Dendritic cell treated with granulocyte-macrophage colony-stimulating factor and Interleukin-4, amounts not matched to agents 40 ng/mL and 50 ng/mL, for 4 days (primary cell): ENCODE measurements around the gene NELFCD.

ENCODE experiments used
- H3K27ac Mint-ChIP-seq: one replicate; pipeline ENCODE4 v1.8.0; 2022; ENCODE audit warnings: mild to moderate bottlenecking, mixed read lengths
- H3K27me3 Mint-ChIP-seq: one replicate; pipeline ENCODE4 v1.8.0; 2022; ENCODE audit warnings: mild to moderate bottlenecking, mixed read lengths
- H3K36me3 Mint-ChIP-seq: one replicate; pipeline ENCODE4 v1.8.0; 2022; ENCODE audit warnings: low read depth, mixed read lengths
- H3K4me1 Mint-ChIP-seq: one replicate; pipeline ENCODE4 v1.8.0; 2022; ENCODE audit warnings: low read depth, mixed read lengths
- H3K4me3 Mint-ChIP-seq: one replicate; pipeline ENCODE4 v1.8.0; 2022; ENCODE audit warnings: mild to moderate bottlenecking, moderate library complexity, mixed read lengths
- H3K9me3 Mint-ChIP-seq: one replicate; pipeline ENCODE4 v1.8.0; 2022; ENCODE audit warnings: mixed read lengths
- intact Hi-C: fragments of 100-400 bp; cut with micrococcal nuclease; formaldehyde crosslinking; loops from one replicate; pipeline ENCODE4 v1.15.0; 2022

Gene NELFCD

GRCh38 chr20:59025511-59025910 is 44.5 kb downstream of the NELFCD start:
- H3K27me3 Mint-ChIP-seq = no peaks in the 10 kb centered on the region
- no peak overlapping the region for H3K4me3 Mint-ChIP-seq
- peaks cover 39% of the 10 kb centered on the region for H3K4me1 Mint-ChIP-seq
- intact Hi-C loops = no loop called here
- H3K27ac Mint-ChIP-seq = no peak overlapping the region
- peaks cover 96% of the 10 kb centered on the region for H3K36me3 Mint-ChIP-seq
- no peaks in the 10 kb centered on the region for H3K9me3 Mint-ChIP-seq

- H3K9me3 Mint-ChIP-seq = no peaks in the 10 kb centered on the region
- peaks cover 95% of the 10 kb centered on the region for H3K36me3 Mint-ChIP-seq
- peaks cover 39% of the 10 kb centered on the region for H3K4me1 Mint-ChIP-seq
- H3K4me3 Mint-ChIP-seq = no peak overlapping the region
- peak overlapping the region; percentile 14 for H3K27ac Mint-ChIP-seq
- intact Hi-C loops = no loop called here
- no peaks in the 10 kb centered on the region for H3K27me3 Mint-ChIP-seq
Observed at GRCh38 chr20:59026904-59027740, 46.1 kb downstream of the NELFCD start.

- no peaks in the 10 kb centered on the region for H3K9me3 Mint-ChIP-seq
- peaks cover 43% of the 10 kb centered on the region for H3K4me1 Mint-ChIP-seq
- H3K27me3 Mint-ChIP-seq = no peaks in the 10 kb centered on the region
- no peak overlapping the region for H3K27ac Mint-ChIP-seq
- intact Hi-C loops = no loop called here
- no peak overlapping the region for H3K4me3 Mint-ChIP-seq
- peaks cover 90% of the 10 kb centered on the region for H3K36me3 Mint-ChIP-seq
Observed at GRCh38 chr20:59027741-59028320, 46.8 kb downstream of the NELFCD start.

GRCh38 chr20:59028812-59029211 is 47.8 kb downstream of the NELFCD start:
- H3K27ac Mint-ChIP-seq = no peak overlapping the region
- H3K4me1 Mint-ChIP-seq = peaks cover 44% of the 10 kb centered on the region
- intact Hi-C loops = no loop called here
- H3K27me3 Mint-ChIP-seq = no peaks in the 10 kb centered on the region
- H3K36me3 Mint-ChIP-seq = peaks cover 81% of the 10 kb centered on the region
- no peaks in the 10 kb centered on the region for H3K9me3 Mint-ChIP-seq
- H3K4me3 Mint-ChIP-seq = peak overlapping the region; percentile 40

GRCh38 chr20:59030911-59031563 is 50.0 kb downstream of the NELFCD start:
- intact Hi-C loops = loop anchor here (5.0 to 10.0 kb wide), 3 partner anchors 46 to 379 kb away; partner anchors contain the start of genes NELFCD and STX16
- H3K27ac Mint-ChIP-seq = peak overlapping the region; percentile 98
- peaks cover 81% of the 10 kb centered on the region for H3K36me3 Mint-ChIP-seq
- no peaks in the 10 kb centered on the region for H3K27me3 Mint-ChIP-seq
- peak overlapping the region; percentile 93 for H3K4me3 Mint-ChIP-seq
- H3K4me1 Mint-ChIP-seq = peaks cover 44% of the 10 kb centered on the region
- no peaks in the 10 kb centered on the region for H3K9me3 Mint-ChIP-seq

- intact Hi-C loops = loop anchor here (1.0 to 10.0 kb wide), 4 partner anchors 26 to 379 kb away; partner anchors contain the start of genes NELFCD and STX16
- H3K27ac Mint-ChIP-seq = peak overlapping the region; percentile 98
- peaks cover 81% of the 10 kb centered on the region for H3K36me3 Mint-ChIP-seq
Observed at GRCh38 chr20:59031564-59032022, 50.5 kb downstream of the NELFCD start.

GRCh38 chr20:59032023-59032712 is 51.1 kb downstream of the NELFCD start, which contains the start of gene ATP5F1E:
TSS of gene ATP5F1E (minus strand) at chr20:59032335. CDS start at chr20:59032251, 84 bp downstream.
- Mint-ChIP-seq H3K9me3 (no peaks in the 10 kb centered on the region), H3K4me3 (peak within 1 kb of the TSS; percentile 93), H3K4me1 (peaks cover 37% of the 10 kb centered on the region), H3K36me3 (peaks cover 81% of the 10 kb centered on the region), H3K27ac (peak within 1 kb of the TSS; percentile 98), H3K27me3 (no peaks in the 10 kb centered on the region)
- intact Hi-C loops = loop anchor here (1.0 to 10.0 kb wide), 4 partner anchors 27 to 380 kb away; partner anchors contain the start of genes NELFCD and STX16

More at GRCh38 chr20:59031564-59032022, 50.5 kb downstream of the NELFCD start:
- Mint-ChIP-seq H3K27me3 (no peaks in the 10 kb centered on the region), H3K4me3 (peak overlapping the region; percentile 93), H3K9me3 (no peaks in the 10 kb centered on the region), H3K4me1 (peaks cover 43% of the 10 kb centered on the region)

GRCh38 chr20:59032713-59033059 is 51.6 kb downstream of the NELFCD start:
- H3K9me3 Mint-ChIP-seq = no peaks in the 10 kb centered on the region
- H3K4me1 Mint-ChIP-seq = peaks cover 32% of the 10 kb centered on the region
- peak overlapping the region; percentile 93 for H3K4me3 Mint-ChIP-seq
- peak overlapping the region; percentile 98 for H3K27ac Mint-ChIP-seq
- H3K36me3 Mint-ChIP-seq = peaks cover 81% of the 10 kb centered on the region
- intact Hi-C loops = loop anchor here (1.0 to 10.0 kb wide), 4 partner anchors 27 to 380 kb away; partner anchors contain the start of genes NELFCD and STX16
- H3K27me3 Mint-ChIP-seq = no peaks in the 10 kb centered on the region

- intact Hi-C loops = loop anchor here (5.0 to 10.0 kb wide), 3 partner anchors 48 to 381 kb away; partner anchors contain the start of genes NELFCD and STX16
- peaks cover 30% of the 10 kb centered on the region for H3K4me1 Mint-ChIP-seq
- H3K27ac Mint-ChIP-seq = peak overlapping the region; percentile 98
- no peaks in the 10 kb centered on the region for H3K27me3 Mint-ChIP-seq
- no peaks in the 10 kb centered on the region for H3K9me3 Mint-ChIP-seq
- peaks cover 82% of the 10 kb centered on the region for H3K36me3 Mint-ChIP-seq
- peak overlapping the region; percentile 93 for H3K4me3 Mint-ChIP-seq
Observed at GRCh38 chr20:59033093-59033492, 52.0 kb downstream of the NELFCD start.

GRCh38 chr20:59033616-59034165 is 52.6 kb downstream of the NELFCD start:
- Mint-ChIP-seq H3K9me3 (no peaks in the 10 kb centered on the region), H3K27me3 (no peaks in the 10 kb centered on the region), H3K4me1 (peaks cover 27% of the 10 kb centered on the region), H3K4me3 (no peak overlapping the region), H3K36me3 (peaks cover 79% of the 10 kb centered on the region), H3K27ac (no peak overlapping the region)
- intact Hi-C loops = loop anchor here (5.0 to 10.0 kb wide), 3 partner anchors 49 to 381 kb away; partner anchors contain the start of genes NELFCD and STX16

GRCh38 chr20:59035381-59035780 is 54.3 kb downstream of the NELFCD start:
- Mint-ChIP-seq H3K4me1 (peaks cover 19% of the 10 kb centered on the region), H3K27me3 (no peaks in the 10 kb centered on the region), H3K36me3 (peaks cover 69% of the 10 kb centered on the region), H3K9me3 (no peaks in the 10 kb centered on the region), H3K4me3 (no peak overlapping the region), H3K27ac (no peak overlapping the region)
- intact Hi-C loops = loop anchor here (10.0 kb wide), 1 partner anchor 51 kb away; the partner anchor contains the start of gene NELFCD

- Mint-ChIP-seq H3K27ac (no peak overlapping the region), H3K4me3 (no peak overlapping the region), H3K27me3 (no peaks in the 10 kb centered on the region), H3K36me3 (peaks cover 70% of the 10 kb centered on the region), H3K4me1 (peaks cover 34% of the 10 kb centered on the region), H3K9me3 (no peaks in the 10 kb centered on the region)
- intact Hi-C loops = loop anchor here (10.0 kb wide), 1 partner anchor 53 kb away; the partner anchor contains the start of gene NELFCD
Observed at GRCh38 chr20:59037386-59037785, 56.3 kb downstream of the NELFCD start.

- Mint-ChIP-seq H3K27me3 (no peaks in the 10 kb centered on the region), H3K9me3 (no peaks in the 10 kb centered on the region), H3K36me3 (peaks cover 68% of the 10 kb centered on the region), H3K4me1 (peaks cover 37% of the 10 kb centered on the region), H3K4me3 (no peak overlapping the region), H3K27ac (no peak overlapping the region)
- intact Hi-C loops = loop anchor here (10.0 kb wide), 1 partner anchor 54 kb away; the partner anchor contains the start of gene NELFCD
Observed at GRCh38 chr20:59039233-59039632, 58.2 kb downstream of the NELFCD start.
